K562 (cell line): Measurements from ENCODE around the gene B9D2. TPM values are rescaled to one million over a fixed set of nuclear protein-coding genes. Genes with fewer than 3 reads are reported as not detected.

ENCODE experiments used
- ATF1 ChIP-seq, 2 experiments: fragments of 450-650 bp in 1 of 2; IDR thresholded peaks; 2 replicates each; pipeline ENCODE4 v1.6.1; 2016; ENCODE audit warnings: missing compliant biosample characterization in 1 of 2, missing genetic modification characterization in 1 of 2
- CBFA2T2 ChIP-seq: fragments of 450-650 bp; conservative IDR thresholded peaks from 2 replicates; pipeline ENCODE4 v1.6.1; 2017; ENCODE audit warnings: mild to moderate bottlenecking
- CSDE1 ChIP-seq, 2 experiments: fragments of 450-650 bp; IDR thresholded peaks; 2 replicates each; pipeline ENCODE4 v1.6.1; 2016; ENCODE audit warnings: mild to moderate bottlenecking in 1 of 2
- GTF2F1 ChIP-seq: IDR thresholded peaks from 2 replicates; pipeline ENCODE4 v1.6.1; 2011; ENCODE audit warnings: low read depth, low read length, improper control_type of control experiment
- HCFC1 ChIP-seq: IDR thresholded peaks from 2 replicates; pipeline ENCODE4 v1.6.1; 2012; ENCODE audit warnings: low read depth, low read length, improper control_type of control experiment
- HNRNPK ChIP-seq: fragments of 200-400 bp; formaldehyde crosslinking; IDR thresholded peaks from one replicate; pipeline ENCODE4 v1.6.1; 2018; ENCODE audit warnings: mild to moderate bottlenecking, low read depth, low read length; ENCODE audit not compliant: poor library complexity, severe bottlenecking
- IRF2 ChIP-seq: sonication (generic); formaldehyde crosslinking; IDR thresholded peaks from 2 replicates; pipeline ENCODE4 v1.8.1; 2022; ENCODE audit warnings: mild to moderate bottlenecking, missing genetic modification reagents
- MLLT1 ChIP-seq, 2 experiments: fragments of 450-650 bp; IDR thresholded peaks; 2 replicates each; pipeline ENCODE4 v1.6.1; 2016
- TCF3 ChIP-seq: sonication (generic); formaldehyde crosslinking; IDR thresholded peaks from 2 replicates; pipeline ENCODE4 v1.4.0; 2020; ENCODE audit warnings: mild to moderate bottlenecking, missing genetic modification reagents
- YY1 ChIP-seq, 3 experiments: IDR thresholded peaks; 2 replicates each; pipeline ENCODE4 v1.6.1; 2011; ENCODE audit warnings: low read length in 2 of 3, mild to moderate bottlenecking in 2 of 3, moderate library complexity in 2 of 3, borderline replicate concordance in 1 of 3, control low read depth in 1 of 3, low read depth in 1 of 3; ENCODE audit not compliant: insufficient read depth in 3 of 3, insufficient replicate concordance in 2 of 3, control insufficient read depth in 1 of 3, insufficient read length in 1 of 3; ENCODE audit errors: extremely low read depth in 1 of 3
- ZNF184 ChIP-seq: sonication (generic); formaldehyde crosslinking; IDR thresholded peaks from 2 replicates; pipeline ENCODE4 v1.5.0; 2020; ENCODE audit warnings: missing genetic modification reagents
- ZNF449 ChIP-seq: fragments of 250-450 bp; sonication (Bioruptor Pico); IDR thresholded peaks from 2 replicates; pipeline ENCODE4 v1.8.0; 2022; ENCODE audit warnings: moderate library complexity, mild to moderate bottlenecking, inconsistent platforms
- ZNF511 ChIP-seq: sonication (generic); formaldehyde crosslinking; IDR thresholded peaks from 2 replicates; pipeline ENCODE4 v1.8.0; 2022; ENCODE audit warnings: mild to moderate bottlenecking, missing genetic modification reagents
- ZNF551 ChIP-seq: fragments of 250-450 bp; sonication (Bioruptor Pico); IDR thresholded peaks from 2 replicates; pipeline ENCODE4 v1.5.0; 2021; ENCODE audit warnings: mild to moderate bottlenecking, moderate library complexity
- polyA plus RNA-seq, 8 experiments: library from polyadenylated mRNA; depleted of rRNA in 4 of 8; stranded (reverse) in 5 of 8; unstranded in 3 of 8; fragments of >200 nt; fragmentation: Nextera tagmentation in 2 of 8; fragmentation: Illumina TruSeq in 1 of 8; extraction: Ambion mirVana in 2 of 8; extraction: Trizol in 1 of 8; gene quantifications; 2 replicates each; pipeline versions ENCODE4 v1.2.1 to v1.2.3, GENCODE V29; 2011 to 2014; ENCODE audit warnings: inconsistent platforms in 1 of 8, missing spikeins in 1 of 8
- total RNA-seq, 7 experiments: library from RNA; depleted of rRNA in 6 of 7; stranded (reverse); fragments of >200 nt in 6 of 7; fragmentation: Illumina TruSeq in 2 of 7; extraction: Trizol in 2 of 7; gene quantifications; 2 replicates each; pipeline versions ENCODE4 v1.2.1 to v1.2.3, GENCODE V29; 2011 to 2021; ENCODE audit warnings: low replicate concordance in 1 of 7
- TF ChIP-seq, protein P1 (sequence below): fragments of 450-650 bp; IDR thresholded peaks from 2 replicates; pipeline ENCODE4 v1.6.1; 2017; ENCODE audit warnings: antibody characterized with exemption, mild to moderate bottlenecking
- TF ChIP-seq, protein P2 (sequence below): fragments of 250-450 bp; sonication (Bioruptor Pico); IDR thresholded peaks from 2 replicates; pipeline ENCODE4 v1.4.0; 2020; ENCODE audit warnings: mild to moderate bottlenecking, moderate library complexity

The B9D2 gene
- total and polyA plus RNA-seq, 9 of the 15 experiments (the other 6 are each of a cell fraction or from before 2014, with no cell fraction given) = 0.83 to 6.9 (median 2.8) TPM

GRCh38 chr19:41321600-41322270, 42.2 kb downstream of the B9D2 start (continued):
- TF ChIP-seq, protein P1, sequence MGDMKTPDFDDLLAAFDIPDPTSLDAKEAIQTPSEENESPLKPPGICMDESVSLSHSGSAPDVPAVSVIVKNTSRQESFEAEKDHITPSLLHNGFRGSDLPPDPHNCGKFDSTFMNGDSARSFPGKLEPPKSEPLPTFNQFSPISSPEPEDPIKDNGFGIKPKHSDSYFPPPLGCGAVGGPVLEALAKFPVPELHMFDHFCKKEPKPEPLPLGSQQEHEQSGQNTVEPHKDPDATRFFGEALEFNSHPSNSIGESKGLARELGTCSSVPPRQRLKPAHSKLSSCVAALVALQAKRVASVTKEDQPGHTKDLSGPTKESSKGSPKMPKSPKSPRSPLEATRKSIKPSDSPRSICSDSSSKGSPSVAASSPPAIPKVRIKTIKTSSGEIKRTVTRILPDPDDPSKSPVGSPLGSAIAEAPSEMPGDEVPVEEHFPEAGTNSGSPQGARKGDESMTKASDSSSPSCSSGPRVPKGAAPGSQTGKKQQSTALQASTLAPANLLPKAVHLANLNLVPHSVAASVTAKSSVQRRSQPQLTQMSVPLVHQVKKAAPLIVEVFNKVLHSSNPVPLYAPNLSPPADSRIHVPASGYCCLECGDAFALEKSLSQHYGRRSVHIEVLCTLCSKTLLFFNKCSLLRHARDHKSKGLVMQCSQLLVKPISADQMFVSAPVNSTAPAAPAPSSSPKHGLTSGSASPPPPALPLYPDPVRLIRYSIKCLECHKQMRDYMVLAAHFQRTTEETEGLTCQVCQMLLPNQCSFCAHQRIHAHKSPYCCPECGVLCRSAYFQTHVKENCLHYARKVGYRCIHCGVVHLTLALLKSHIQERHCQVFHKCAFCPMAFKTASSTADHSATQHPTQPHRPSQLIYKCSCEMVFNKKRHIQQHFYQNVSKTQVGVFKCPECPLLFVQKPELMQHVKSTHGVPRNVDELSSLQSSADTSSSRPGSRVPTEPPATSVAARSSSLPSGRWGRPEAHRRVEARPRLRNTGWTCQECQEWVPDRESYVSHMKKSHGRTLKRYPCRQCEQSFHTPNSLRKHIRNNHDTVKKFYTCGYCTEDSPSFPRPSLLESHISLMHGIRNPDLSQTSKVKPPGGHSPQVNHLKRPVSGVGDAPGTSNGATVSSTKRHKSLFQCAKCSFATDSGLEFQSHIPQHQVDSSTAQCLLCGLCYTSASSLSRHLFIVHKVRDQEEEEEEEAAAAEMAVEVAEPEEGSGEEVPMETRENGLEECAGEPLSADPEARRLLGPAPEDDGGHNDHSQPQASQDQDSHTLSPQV = peak; percentile 69; the same call in 1 of the 2 replicates
- TF ChIP-seq ZNF511 (CRISPR knock-in tag) (no peak), TCF3 (CRISPR knock-in tag) (no peak; the same call in 1 of the 2 replicates), HNRNPK (no peak), HCFC1 (no peak), YY1 (IDR thresholded peaks at IDR 0.05; ENCODE audit: borderline replicate concordance in 1 of 3, control insufficient read depth in 1 of 3, extremely low read depth in 1 of 3, insufficient read depth in 3 of 3, insufficient read length in 1 of 3, insufficient replicate concordance in 2 of 3, low read depth in 1 of 3, low read length in 2 of 3) (no peak), ZNF184 (no peak), CSDE1 (IDR thresholded peaks at IDR 0.05) (no peak), ATF1 (CRISPR knock-in tag; IDR thresholded peaks at IDR 0.05) (peak; percentile 68), ATF1 (tag; IDR thresholded peaks at IDR 0.05) (peak; percentile 96), GTF2F1 (no peak), IRF2 (no peak), CBFA2T2 (no peak; the same call in 1 of the 2 replicates), MLLT1 (IDR thresholded peaks at IDR 0.05) (peak in 1 of 2 experiments; percentile 81; a peak in 2 of 4 replicates), ZNF551 (CRISPR knock-in tag) (no peak), ZNF449 (CRISPR knock-in tag) (no peak)
- TF ChIP-seq, protein P2, sequence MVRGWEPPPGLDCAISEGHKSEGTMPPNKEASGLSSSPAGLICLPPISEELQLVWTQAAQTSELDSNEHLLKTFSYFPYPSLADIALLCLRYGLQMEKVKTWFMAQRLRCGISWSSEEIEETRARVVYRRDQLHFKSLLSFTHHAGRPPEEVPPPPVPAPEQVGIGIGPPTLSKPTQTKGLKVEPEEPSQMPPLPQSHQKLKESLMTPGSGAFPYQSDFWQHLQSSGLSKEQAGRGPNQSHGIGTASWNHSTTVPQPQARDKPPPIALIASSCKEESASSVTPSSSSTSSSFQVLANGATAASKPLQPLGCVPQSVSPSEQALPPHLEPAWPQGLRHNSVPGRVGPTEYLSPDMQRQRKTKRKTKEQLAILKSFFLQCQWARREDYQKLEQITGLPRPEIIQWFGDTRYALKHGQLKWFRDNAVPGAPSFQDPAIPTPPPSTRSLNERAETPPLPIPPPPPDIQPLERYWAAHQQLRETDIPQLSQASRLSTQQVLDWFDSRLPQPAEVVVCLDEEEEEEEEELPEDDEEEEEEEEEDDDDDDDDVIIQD (CRISPR knock-in tag) = no peak
